CD8-positive, alpha-beta memory T cell (primary cell): ENCODE measurements around the gene EPB41L1. TPM values are rescaled to one million over a fixed set of nuclear protein-coding genes. Genes with fewer than 3 reads are reported as not detected.

Experiments used
- CTCF ChIA-PET: fragments of 350-600 bp; sonication (Branson Sonifier 250); formaldehyde crosslinking; loops from one replicate; lab custom pipeline; 2021; ENCODE audit warnings: antibody characterized with exemption; lab: Charles Lee
- POLR2A ChIA-PET: fragments of 350-600 bp; sonication (Branson Sonifier 250); formaldehyde crosslinking; loops from one replicate; lab custom pipeline; 2021; ENCODE audit warnings: antibody characterized with exemption; lab: Charles Lee
- DNase-seq, 5 donors: peaks; one replicate each; pipeline versions ENCODE4 v3.0.0 to v3.0.0-alpha.2; 2020 to 2022; ENCODE audit warnings: mixed read lengths in 1 of 5
- H3K27ac ChIP-seq: one replicate; pipeline ENCODE4 v1.7.0; 2013; ENCODE audit warnings: low read depth, mild to moderate bottlenecking, low read length, moderate library complexity
- H3K27me3 ChIP-seq: 2 replicates; pipeline ENCODE4 v1.7.0; 2013; ENCODE audit warnings: low read length, mild to moderate bottlenecking; ENCODE audit not compliant: insufficient read depth, poor library complexity, severe bottlenecking
- H3K36me3 ChIP-seq: 2 replicates; pipeline ENCODE4 v1.7.0; 2013; ENCODE audit warnings: mild to moderate bottlenecking, low read length, moderate library complexity; ENCODE audit not compliant: insufficient read depth
- H3K4me1 ChIP-seq: 2 replicates; pipeline ENCODE4 v1.7.0; 2013; ENCODE audit warnings: mild to moderate bottlenecking, low read length, moderate library complexity; ENCODE audit not compliant: insufficient read depth
- H3K4me3 ChIP-seq: 2 replicates; pipeline ENCODE4 v1.7.0; 2013; ENCODE audit warnings: mild to moderate bottlenecking, low read length
- H3K9me3 ChIP-seq: 2 replicates; pipeline ENCODE4 v1.7.0; 2013; ENCODE audit warnings: mild to moderate bottlenecking, low read length
- H3K27ac Mint-ChIP-seq, 8 donors: one replicate each; pipeline ENCODE4 v1.8.0; 2020 to 2021; ENCODE audit warnings: mixed read lengths in 8 of 8, mild to moderate bottlenecking in 6 of 8, inconsistent platforms in 3 of 8, moderate library complexity in 3 of 8
- H3K27me3 Mint-ChIP-seq, 2 donors: one replicate each; pipeline ENCODE4 v1.8.0; 2020 to 2021; ENCODE audit warnings: mixed read lengths in 2 of 2, mild to moderate bottlenecking in 1 of 2, moderate library complexity in 1 of 2
- H3K36me3 Mint-ChIP-seq, 3 donors: one replicate each; pipeline ENCODE4 v1.8.0; 2020 to 2021; ENCODE audit warnings: mixed read lengths in 3 of 3, inconsistent platforms in 1 of 3, mild to moderate bottlenecking in 1 of 3
- H3K4me1 Mint-ChIP-seq, 3 donors: one replicate each; pipeline ENCODE4 v1.8.0; 2020 to 2021; ENCODE audit warnings: mixed read lengths in 3 of 3, inconsistent platforms in 1 of 3, mild to moderate bottlenecking in 1 of 3
- H3K4me3 Mint-ChIP-seq, 7 donors: one replicate each; pipeline ENCODE4 v1.8.0; 2020 to 2021; ENCODE audit warnings: mixed read lengths in 7 of 7, mild to moderate bottlenecking in 6 of 7, moderate library complexity in 4 of 7, inconsistent platforms in 2 of 7
- H3K9me3 Mint-ChIP-seq, 5 donors: one replicate each; pipeline ENCODE4 v1.8.0; 2020 to 2022; ENCODE audit warnings: mixed read lengths in 5 of 5, mild to moderate bottlenecking in 3 of 5, moderate library complexity in 2 of 5, inconsistent platforms in 1 of 5
- polyA plus RNA-seq: library from polyadenylated mRNA; unstranded; fragments of 300-500 nt; fragmentation: Illumina TruSeq; gene quantifications from one replicate; pipeline ENCODE4 v1.2.3, GENCODE V29; 2021
- total RNA-seq, 2 experiments: library from RNA; stranded (reverse); gene quantifications; one replicate each; pipeline ENCODE4 v1.2.3, GENCODE V29; 2021

The EPB41L1 gene
- total and polyA plus RNA-seq, 3 experiments from 2014 or later: 0.29 to 0.35 TPM; not detected in 1

DNA sequence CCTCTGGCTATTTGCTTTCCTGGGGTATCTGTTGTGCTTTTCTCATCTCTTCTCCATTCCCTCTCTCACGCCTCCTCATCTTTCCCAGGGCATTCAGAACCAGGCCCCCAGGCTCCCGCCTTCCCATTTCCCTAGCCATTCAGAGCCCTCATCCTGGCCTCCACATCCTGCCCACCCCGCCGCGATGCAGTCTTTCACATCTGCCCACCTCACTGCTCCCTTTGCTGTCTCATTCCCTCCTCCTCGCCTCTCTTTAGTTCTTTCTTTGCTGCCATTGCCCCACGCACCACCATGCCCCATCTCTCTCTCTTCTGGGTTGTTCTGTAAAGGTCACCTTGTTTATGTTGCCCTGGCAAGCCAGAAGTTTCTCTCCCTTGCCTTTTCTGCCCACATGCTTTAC, 71.1 kb downstream of the EPB41L1 start:
- no peaks in the 10 kb centered on the region for H3K27me3 ChIP-seq

GRCh38 chr20:36228770-36229169, 74.2 kb downstream of the EPB41L1 start:
- H3K4me1 Mint-ChIP-seq: no peaks in the 10 kb centered on the region
- peaks cover 13 to 24% of the 10 kb centered on the region in 2 donors for H3K27me3 Mint-ChIP-seq
- ChIA-PET CTCF (no interaction called here), POLR2A (no interaction called here)
- H3K27ac Mint-ChIP-seq: no peak overlapping the region
- H3K27ac ChIP-seq: no peak overlapping the region
- no peak overlapping the region for H3K4me3 ChIP-seq
- H3K4me1 ChIP-seq: no peaks in the 10 kb centered on the region
- H3K4me3 Mint-ChIP-seq: peak overlapping the region in 1 of 7 donors; percentile 60
- H3K36me3 Mint-ChIP-seq: no peaks in the 10 kb centered on the region
- DNase-seq: no peak
- no peaks in the 10 kb centered on the region for H3K9me3 Mint-ChIP-seq
- no peaks in the 10 kb centered on the region for H3K27me3 ChIP-seq
- H3K9me3 ChIP-seq: no peaks in the 10 kb centered on the region
- no peaks in the 10 kb centered on the region for H3K36me3 ChIP-seq

More for the DNA sequence above, 71.1 kb downstream of the EPB41L1 start:
- H3K9me3 ChIP-seq: no peaks in the 10 kb centered on the region
- H3K4me3 ChIP-seq: no peak overlapping the region
- DNase-seq: no peak
- no peaks in the 10 kb centered on the region for H3K9me3 Mint-ChIP-seq
- ChIA-PET CTCF (no interaction called here), POLR2A (no interaction called here)
- no peak overlapping the region for H3K27ac ChIP-seq
- no peaks in the 10 kb centered on the region for H3K36me3 Mint-ChIP-seq
- no peaks in the 10 kb centered on the region for H3K4me1 Mint-ChIP-seq
- no peaks in the 10 kb centered on the region for H3K36me3 ChIP-seq
- no peak overlapping the region for H3K4me3 Mint-ChIP-seq
- H3K27me3 Mint-ChIP-seq: peaks cover 10 to 22% of the 10 kb centered on the region in 2 donors
- H3K4me1 ChIP-seq: no peaks in the 10 kb centered on the region
- no peak overlapping the region for H3K27ac Mint-ChIP-seq

GRCh38 chr20:36230019-36230418, 75.5 kb downstream of the EPB41L1 start:
- Mint-ChIP-seq H3K27ac (no peak overlapping the region), H3K36me3 (no peaks in the 10 kb centered on the region), H3K27me3 (peaks cover 13 to 24% of the 10 kb centered on the region in 2 donors), H3K4me3 (no peak overlapping the region), H3K9me3 (no peaks in the 10 kb centered on the region), H3K4me1 (no peaks in the 10 kb centered on the region)
- no peaks in the 10 kb centered on the region for H3K27me3 ChIP-seq
- H3K4me1 ChIP-seq: no peaks in the 10 kb centered on the region
- DNase-seq: no peak
- H3K36me3 ChIP-seq: no peaks in the 10 kb centered on the region
- no peaks in the 10 kb centered on the region for H3K9me3 ChIP-seq
- no peak overlapping the region for H3K27ac ChIP-seq
- ChIA-PET CTCF (no interaction called here), POLR2A (no interaction called here)
- no peak overlapping the region for H3K4me3 ChIP-seq

DNA sequence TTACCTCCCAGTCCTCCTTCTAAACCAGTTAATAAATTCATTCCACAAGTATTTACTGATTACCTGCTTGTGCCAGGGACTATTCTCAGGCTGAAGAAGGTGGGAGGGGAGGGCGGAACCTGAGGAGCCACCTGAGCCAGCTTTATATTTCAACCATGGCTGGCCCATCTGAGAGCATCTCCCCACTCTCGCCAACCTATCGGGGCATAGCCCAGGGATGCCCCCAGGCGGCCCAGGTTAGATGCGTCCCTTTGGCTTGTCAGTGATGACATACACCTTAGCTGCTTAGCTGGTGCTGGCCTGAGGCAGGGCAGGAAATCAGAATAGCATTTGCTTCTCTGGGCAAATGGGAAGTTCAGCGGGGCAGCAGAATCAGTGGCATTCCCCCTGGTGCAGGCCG, 76.8 kb downstream of the EPB41L1 start:
- H3K9me3 Mint-ChIP-seq: no peaks in the 10 kb centered on the region
- H3K27me3 Mint-ChIP-seq: peaks cover 9 to 16% of the 10 kb centered on the region in 2 donors
- no peak overlapping the region for H3K4me3 Mint-ChIP-seq
- H3K27ac ChIP-seq: no peak overlapping the region
- POLR2A ChIA-PET: no interaction called here
- peaks cover 0 to under 1% (median 0%) of the 10 kb centered on the region in 3 donors for H3K36me3 Mint-ChIP-seq
- CTCF ChIA-PET: no interaction called here
- H3K4me1 Mint-ChIP-seq: peaks cover 7% of the 10 kb centered on the region in 3 donors
- H3K4me3 ChIP-seq: no peak overlapping the region
- H3K4me1 ChIP-seq: peaks cover 5% of the 10 kb centered on the region
- no peaks in the 10 kb centered on the region for H3K36me3 ChIP-seq
- H3K9me3 ChIP-seq: no peaks in the 10 kb centered on the region
- DNase-seq: no peak
- H3K27ac Mint-ChIP-seq: no peak overlapping the region
- H3K27me3 ChIP-seq: no peaks in the 10 kb centered on the region

GRCh38 chr20:36234771-36235320, 80.3 kb downstream of the EPB41L1 start:
- Mint-ChIP-seq H3K4me1 (peaks cover 36 to 42% (median 41%) of the 10 kb centered on the region in 3 donors), H3K27ac (no peak overlapping the region), H3K27me3 (peaks cover 3% of the 10 kb centered on the region in 2 donors), H3K9me3 (no peaks in the 10 kb centered on the region), H3K4me3 (peak overlapping the region in 6 of 7 donors; percentile 24 to 79 (median 57)), H3K36me3 (peaks cover 0 to 22% (median 4%) of the 10 kb centered on the region in 3 donors)
- Histone ChIP-seq H3K9me3 (no peaks in the 10 kb centered on the region), H3K27me3 (no peaks in the 10 kb centered on the region), H3K4me1 (peaks cover 33% of the 10 kb centered on the region), H3K4me3 (no peak overlapping the region), H3K27ac (no peak overlapping the region), H3K36me3 (peaks cover 8% of the 10 kb centered on the region)
- CTCF ChIA-PET: interaction anchor here (1.1 to 1.5 kb wide), 2 partner anchors 11 to 32 kb away, joined by 3 read pairs; no protein-coding TSS in a partner anchor
- POLR2A ChIA-PET: no interaction called here
- DNase-seq: no peak

GRCh38 chr20:36235892-36236785, 81.6 kb downstream of the EPB41L1 start, which contains the start of gene AAR2:
Gene AAR2, plus strand, starts transcription at chr20:36236478. Its CDS starts 3,391 bp downstream, at chr20:36239869.
- H3K27me3 Mint-ChIP-seq: peaks cover 0 to 3% of the 10 kb centered on the region in 2 donors
- H3K9me3 ChIP-seq: no peaks in the 10 kb centered on the region
- H3K4me1 Mint-ChIP-seq: peaks cover 43 to 53% (median 51%) of the 10 kb centered on the region in 3 donors
- peak within 1 kb of the TSS; percentile 87 to 98 (median 96) for H3K4me3 Mint-ChIP-seq
- H3K4me1 ChIP-seq: peaks cover 33% of the 10 kb centered on the region
- DNase-seq: peak; percentile 55 to 83 (median 68)
- peaks cover 0 to 34% (median 7%) of the 10 kb centered on the region in 3 donors for H3K36me3 Mint-ChIP-seq
- CTCF ChIA-PET: interaction anchor here (1.3 kb wide), 1 partner anchor 203 kb away, joined by 3 read pairs; no protein-coding TSS in a partner anchor
- no peaks in the 10 kb centered on the region for H3K27me3 ChIP-seq
- peak within 1 kb of the TSS; percentile 83 for H3K27ac ChIP-seq
- H3K27ac Mint-ChIP-seq: peak within 1 kb of the TSS; percentile 78 to 97 (median 93)
- POLR2A ChIA-PET: interaction anchor here (1.7 kb wide), 1 partner anchor 9 kb away, joined by 6 read pairs; no protein-coding TSS in a partner anchor
- H3K36me3 ChIP-seq: peaks cover 18% of the 10 kb centered on the region
- peak within 1 kb of the TSS; percentile 95 for H3K4me3 ChIP-seq
- no peaks in the 10 kb centered on the region for H3K9me3 Mint-ChIP-seq

DNA sequence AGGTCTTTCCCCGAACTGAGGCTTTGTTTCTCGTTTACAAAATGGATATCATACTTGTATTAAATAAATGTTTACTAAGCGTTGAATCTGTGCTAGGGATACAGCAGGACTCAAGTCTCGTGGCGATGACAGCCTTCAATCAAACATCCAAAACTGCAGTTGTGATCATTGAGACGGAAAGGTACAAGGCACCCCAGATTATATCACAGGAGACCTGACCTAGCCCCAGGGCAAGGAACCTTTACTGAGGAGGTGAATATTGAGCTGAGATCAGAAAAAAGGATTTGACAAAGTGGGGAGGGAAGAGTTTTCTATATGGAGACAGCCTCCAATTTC, 82.2 kb downstream of the EPB41L1 start:
- Mint-ChIP-seq H3K27me3 (peaks cover 0 to 3% of the 10 kb centered on the region in 2 donors), H3K4me3 (peak overlapping the region; percentile 87 to 98 (median 96)), H3K36me3 (peaks cover 0 to 41% (median 7%) of the 10 kb centered on the region in 3 donors), H3K9me3 (no peaks in the 10 kb centered on the region), H3K27ac (peak overlapping the region; percentile 78 to 97 (median 93)), H3K4me1 (peaks cover 43 to 57% (median 56%) of the 10 kb centered on the region in 3 donors)
- H3K36me3 ChIP-seq: peaks cover 24% of the 10 kb centered on the region
- ChIA-PET POLR2A (interaction anchor here (1.7 kb wide), 1 partner anchor 8 kb away, joined by 6 read pairs; no protein-coding TSS in a partner anchor), CTCF (interaction anchor here (1.3 kb wide), 1 partner anchor 203 kb away, joined by 3 read pairs; no protein-coding TSS in a partner anchor)
- DNase-seq: no peak
- peaks cover 33% of the 10 kb centered on the region for H3K4me1 ChIP-seq
- H3K27ac ChIP-seq: peak overlapping the region; percentile 83
- H3K4me3 ChIP-seq: peak overlapping the region; percentile 95
- no peaks in the 10 kb centered on the region for H3K9me3 ChIP-seq
- no peaks in the 10 kb centered on the region for H3K27me3 ChIP-seq
